NCI-H82 treated with DMSO at 0.1 percent for 48 hours (cell line): ENCODE data around the gene CDK17.

Experiments used
- DNase-seq: peaks from one replicate; lab custom pipeline; 2025; ENCODE audit not compliant: unreplicated experiment; lab: John Stamatoyannopoulos, UW

Gene CDK17

DNA sequence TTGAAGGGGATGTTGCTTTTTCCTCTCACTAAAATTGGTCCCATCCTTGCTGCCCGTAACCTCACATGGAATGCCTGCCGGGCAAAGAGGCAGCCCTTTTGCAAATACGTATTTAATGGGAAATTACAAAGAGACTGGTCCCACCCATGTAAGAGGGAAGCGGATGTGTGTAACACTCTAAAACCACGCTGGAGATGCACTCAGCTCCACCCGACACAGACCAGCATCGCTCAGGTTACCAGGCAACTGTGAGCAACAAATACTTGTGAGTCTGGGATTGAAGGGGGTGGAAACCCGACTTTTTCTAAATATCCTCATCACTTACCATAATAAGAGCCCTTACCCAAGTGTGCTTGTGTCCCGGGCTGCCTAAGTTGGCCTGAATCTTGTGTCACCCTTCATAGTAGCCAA is 158.4 kb downstream of the CDK17 start:
- DNase-seq, result no peak

GRCh38 chr12:96241431-96241830 is 158.8 kb downstream of the CDK17 start:
- no peak for DNase-seq

- DNase-seq, result no peak
Observed at GRCh38 chr12:96240656-96241055, 159.6 kb downstream of the CDK17 start.

- no peak for DNase-seq
Observed at GRCh38 chr12:96239711-96240635, 160.3 kb downstream of the CDK17 start.

DNA sequence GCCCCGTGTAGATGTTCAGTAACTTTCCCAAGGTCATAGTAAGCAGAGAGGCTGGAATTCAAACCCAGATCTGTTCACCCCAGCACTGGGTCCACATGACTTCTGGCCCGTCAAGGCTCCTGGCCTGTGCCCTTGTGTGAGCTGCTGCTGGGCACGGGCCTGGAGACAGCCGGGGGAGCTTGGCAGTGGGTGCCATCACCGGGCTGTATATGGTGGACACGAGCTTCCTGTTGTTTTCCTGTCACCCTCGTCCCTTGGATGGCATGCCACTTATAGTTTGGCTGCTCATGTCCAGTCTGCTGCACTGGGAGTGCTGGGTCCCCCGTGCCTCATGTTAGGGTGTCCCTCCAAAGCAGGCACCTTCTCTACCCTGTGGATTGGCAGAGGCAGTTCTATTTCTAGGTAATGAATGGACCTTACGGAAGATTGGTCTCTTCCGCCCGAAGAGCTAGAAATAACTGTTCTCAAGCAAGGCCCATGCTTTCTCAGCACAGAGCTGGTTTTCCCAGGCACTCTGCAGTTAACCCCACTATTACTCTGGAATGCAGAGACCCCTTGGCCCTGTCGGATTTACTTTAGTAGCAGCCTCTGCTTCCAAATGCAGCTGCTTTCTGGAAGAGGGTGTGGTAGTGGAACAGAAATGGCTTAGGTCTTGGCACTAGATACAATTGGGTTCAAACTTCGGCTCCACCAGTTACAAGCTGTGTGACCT is 161.7 kb downstream of the CDK17 start:
- no peak for DNase-seq

DNA sequence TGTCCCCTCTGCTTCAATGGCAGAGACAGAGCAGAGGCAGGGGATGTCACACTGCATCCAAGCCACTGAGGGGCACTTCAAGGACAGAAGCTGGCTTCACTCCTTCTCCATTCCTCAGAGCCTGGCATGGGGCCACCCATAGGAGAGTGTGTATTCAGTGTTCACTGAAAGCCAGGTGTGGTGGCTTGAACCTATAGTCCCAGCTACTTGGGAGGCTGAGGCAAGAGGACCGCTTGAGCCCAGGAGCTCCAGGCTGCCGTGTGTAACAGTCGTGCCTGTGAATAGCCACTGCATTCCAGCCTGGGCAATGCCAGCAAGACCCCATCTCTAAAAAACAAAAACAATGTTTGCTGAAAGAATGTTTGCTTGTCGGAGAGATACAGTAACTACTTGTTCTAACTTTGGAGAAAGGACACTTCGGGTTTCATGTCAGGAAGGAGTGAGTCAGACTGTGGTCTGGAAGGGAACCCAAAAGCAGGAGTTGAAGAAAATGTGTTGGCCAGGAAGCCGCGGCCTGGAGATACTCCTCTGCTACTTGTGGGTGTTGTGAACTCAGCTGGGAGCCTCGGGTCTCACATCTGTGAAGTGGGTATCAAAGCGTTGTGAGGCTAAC is 162.7 kb downstream of the CDK17 start:
- no peak for DNase-seq

- no peak for DNase-seq
Observed at GRCh38 chr12:96237035-96237434, 163.2 kb downstream of the CDK17 start.

GRCh38 chr12:96236221-96236822 is 163.9 kb downstream of the CDK17 start:
- DNase-seq, result no peak

DNA sequence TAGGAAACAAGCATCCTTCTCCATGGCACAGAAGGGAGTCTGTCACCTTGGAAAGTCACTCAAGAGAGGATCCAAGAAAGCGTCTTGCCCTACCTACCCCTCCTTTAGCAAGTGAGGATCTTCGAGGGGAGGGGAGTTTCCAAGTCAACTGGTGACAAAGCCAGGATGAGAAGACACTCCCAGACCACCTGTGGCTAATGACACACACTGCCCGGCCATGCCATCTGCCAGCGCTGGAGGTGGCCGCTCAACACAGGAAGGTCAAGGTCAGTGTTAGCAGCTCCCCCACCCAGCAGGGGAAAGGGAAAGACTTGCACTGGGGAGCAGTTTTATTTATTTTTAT is 164.8 kb downstream of the CDK17 start:
- DNase-seq, result no peak

DNA sequence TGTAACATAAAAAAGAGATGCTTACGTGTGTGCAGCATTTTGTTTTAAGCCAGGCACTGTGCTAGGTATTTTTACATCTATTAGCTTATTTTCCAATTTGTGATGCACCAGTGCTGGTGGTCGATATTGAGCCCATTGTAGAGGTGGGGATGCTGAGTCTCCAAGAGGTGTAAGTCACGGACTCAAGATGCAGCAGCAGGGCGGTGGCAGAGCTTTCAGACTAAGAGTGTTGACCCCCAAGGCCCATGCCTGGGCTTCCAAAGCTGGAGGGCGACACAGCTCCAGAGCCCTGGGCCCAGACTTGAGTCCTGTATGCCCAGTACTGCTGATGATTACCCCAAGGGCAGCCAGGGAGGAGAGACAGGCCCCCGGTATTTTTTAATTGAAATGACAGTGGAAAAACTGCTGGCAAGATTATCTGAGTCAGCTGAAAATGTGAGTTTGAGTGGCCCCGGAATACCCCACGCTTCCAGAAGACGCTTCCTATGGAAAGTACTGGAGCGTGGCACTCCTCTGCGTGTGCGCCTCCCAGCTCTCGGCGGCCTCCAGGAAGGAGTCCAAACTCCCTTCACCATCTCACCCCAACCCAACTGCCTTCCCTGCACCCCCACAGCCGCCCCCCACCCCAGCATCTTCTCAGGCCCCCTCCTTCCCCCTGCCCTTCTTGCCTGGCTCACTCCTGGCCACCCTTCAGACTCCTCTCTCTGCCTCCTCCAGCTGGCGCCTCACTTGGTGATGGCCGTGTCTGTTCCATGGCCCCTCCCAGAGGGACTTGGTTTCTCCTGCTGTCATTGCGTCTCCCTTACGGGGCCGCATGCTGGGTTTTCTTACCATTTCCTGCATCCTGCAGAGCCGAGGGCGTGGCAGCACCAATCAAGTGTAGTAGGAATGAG is 165.4 kb downstream of the CDK17 start:
- DNase-seq, result no peak

GRCh38 chr12:96233939-96234461 is 166.2 kb downstream of the CDK17 start:
- no peak for DNase-seq

- no peak for DNase-seq
Observed at GRCh38 chr12:96233168-96233567, 167.1 kb downstream of the CDK17 start.

DNA sequence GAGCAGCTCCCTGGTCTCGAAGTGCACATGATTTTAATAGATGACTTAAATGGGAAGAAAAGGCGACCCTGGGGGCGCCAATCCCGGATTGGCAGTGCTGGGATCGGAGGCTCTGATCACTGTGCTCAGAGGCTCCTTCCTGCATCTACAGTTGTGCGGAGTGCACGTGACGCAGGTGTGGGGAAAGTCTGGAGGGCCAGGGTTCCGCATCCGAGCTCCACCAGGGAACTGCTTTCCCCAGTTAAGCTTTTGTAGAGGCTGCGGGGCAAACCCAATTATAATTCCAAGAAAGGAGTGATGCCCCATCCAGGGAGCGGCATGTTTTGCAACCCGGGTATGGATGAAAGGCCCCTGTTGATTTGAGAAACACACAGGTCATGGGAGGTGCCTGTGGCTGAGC is 169.6 kb downstream of the CDK17 start:
- no peak for DNase-seq

DNA sequence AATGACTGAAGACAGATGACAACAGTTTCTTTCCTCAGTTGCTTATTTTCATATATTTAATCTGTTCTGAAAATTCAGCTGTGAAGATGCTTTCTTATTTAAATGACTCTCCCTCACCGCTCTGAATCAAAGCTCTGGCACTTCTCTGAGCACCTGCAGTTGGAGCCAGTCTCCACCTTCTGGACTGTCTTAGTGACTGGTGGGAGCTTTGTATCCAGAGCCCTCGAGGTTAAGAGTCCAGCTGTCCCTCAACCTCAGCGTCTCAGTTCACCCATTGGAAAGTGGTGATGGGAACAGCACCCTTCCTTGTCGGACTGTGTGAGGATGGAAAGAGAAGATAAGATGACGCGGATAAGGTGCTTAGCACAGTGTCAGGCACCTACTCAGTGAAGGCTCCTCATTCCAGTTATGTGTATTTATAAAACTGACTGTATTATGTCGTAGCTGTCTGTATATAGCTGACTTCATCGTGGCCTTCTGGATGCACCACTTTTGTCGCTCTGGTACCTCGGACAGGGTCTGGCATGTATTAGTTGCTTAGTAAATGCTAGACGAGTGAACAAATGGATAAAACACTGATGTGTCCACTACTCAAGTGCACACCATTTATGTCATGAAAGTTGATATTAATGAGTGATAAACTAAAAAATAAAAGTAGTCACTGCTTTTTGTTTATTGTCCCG is 171.5 kb downstream of the CDK17 start:
- no peak for DNase-seq
